ENCODE measurements around the gene TLK2.

Gene TLK2

DNA sequence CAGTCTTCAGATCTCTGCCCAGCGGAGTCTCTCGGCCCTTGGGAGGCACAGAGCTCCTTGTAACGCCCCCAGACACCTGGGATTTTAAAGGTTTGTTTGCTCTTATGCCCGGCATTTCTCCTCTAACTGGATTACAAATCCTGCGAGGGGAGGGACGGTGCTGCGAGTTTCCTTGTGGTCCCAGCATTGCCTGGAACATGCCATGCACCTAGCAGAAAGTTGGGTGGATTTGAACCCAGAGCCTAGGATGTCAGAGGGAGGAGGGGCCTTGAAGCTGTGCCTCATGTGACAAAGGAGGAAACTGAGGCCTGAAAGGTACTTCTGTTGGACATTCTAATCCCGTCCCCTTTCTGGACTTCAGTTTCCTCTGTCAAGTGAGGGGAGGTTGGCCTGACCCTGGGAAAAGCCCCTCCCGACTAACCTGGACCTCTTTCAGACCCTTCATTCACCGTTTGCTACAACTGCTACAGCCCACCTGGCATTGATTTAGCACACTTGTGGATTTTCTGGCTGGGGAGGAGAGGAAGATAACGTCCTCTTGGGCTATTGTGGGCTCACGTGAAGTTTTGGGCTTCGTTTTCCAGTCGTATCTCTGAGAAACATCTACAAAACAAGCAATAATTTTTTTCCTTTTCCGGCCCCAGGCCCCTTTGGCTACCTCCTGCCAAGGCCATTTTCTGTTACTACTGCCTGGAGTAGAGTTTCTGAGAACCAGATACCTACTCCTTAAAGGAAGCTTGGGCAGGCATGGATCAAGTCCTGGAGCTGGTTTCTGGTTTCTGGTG, 179.7 kb downstream of the TLK2 start:
- no peak for DNase-seq

DNA sequence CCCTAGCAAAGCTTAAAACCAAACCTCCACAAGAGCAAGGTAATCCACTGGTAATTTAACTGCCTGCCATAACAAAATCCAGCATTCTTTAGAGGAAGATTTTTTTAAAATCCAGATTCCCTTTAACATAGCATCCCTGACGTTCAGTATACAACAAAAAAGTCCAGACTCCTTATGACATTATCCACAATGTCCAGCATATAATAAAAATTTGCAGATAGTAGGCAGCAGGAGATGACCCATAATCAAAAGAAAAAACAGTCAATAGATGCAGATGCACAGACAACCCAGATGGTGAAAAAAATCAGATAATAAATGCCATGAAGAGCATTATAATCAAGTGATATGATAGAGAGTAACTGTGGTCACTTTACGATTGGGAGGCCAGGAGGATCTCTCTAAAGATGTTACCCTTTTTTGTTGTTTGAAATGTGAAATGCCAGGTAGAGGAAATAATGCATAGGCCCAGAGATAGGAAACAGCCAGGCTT, 182.0 kb downstream of the TLK2 start:
- no peak for DNase-seq

DNA sequence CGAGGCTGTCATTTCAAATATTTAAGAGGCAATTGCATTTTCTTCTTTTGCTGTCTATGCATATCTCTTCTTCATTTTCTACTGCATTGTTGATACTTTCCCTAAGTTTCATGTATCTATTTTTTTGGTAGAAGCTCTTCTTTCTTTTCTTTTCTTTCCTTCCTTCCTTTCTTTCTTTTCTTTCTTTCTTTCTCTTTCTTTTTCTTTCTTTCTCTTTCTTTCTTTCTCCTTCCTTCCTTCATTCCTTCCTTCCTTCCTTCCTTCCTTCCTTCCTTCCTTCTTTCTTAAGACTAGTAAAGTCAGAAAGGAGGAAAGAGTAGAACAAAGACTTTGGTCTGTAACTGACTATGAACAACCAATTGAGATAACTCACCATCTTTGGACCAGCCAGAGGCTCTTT, 182.7 kb downstream of the TLK2 start:
- no peak for DNase-seq

DNA sequence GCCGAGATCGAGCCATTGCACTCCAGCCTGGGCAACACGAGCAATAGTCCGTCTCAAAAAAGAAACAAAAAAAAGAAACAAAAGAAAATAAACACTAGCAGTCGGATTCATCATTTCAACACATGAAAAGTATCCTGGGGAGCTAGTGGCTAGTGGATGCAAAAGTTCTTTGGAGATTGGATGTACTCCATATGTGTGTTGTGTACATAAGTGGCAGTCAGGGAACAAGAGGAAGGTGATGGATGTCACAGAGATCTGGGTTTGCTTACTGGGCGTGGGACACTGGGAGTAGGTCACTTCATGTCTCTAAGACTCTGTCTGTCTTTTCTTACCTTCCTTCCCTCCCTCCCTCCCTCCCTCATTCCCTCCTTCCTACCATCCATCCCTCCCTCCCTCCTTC, 184.2 kb downstream of the TLK2 start:
- DNase-seq: no peak
